CD4-positive, alpha-beta T cell treated with Interleukin-17A for 4 hours (primary cell): ENCODE measurements around the gene MKX.

Experiments used
- DNase-seq: peaks from one replicate; pipeline ENCODE4 v3.0.0-alpha.2; 2020; ENCODE audit warnings: mixed read lengths

MKX gene

DNA sequence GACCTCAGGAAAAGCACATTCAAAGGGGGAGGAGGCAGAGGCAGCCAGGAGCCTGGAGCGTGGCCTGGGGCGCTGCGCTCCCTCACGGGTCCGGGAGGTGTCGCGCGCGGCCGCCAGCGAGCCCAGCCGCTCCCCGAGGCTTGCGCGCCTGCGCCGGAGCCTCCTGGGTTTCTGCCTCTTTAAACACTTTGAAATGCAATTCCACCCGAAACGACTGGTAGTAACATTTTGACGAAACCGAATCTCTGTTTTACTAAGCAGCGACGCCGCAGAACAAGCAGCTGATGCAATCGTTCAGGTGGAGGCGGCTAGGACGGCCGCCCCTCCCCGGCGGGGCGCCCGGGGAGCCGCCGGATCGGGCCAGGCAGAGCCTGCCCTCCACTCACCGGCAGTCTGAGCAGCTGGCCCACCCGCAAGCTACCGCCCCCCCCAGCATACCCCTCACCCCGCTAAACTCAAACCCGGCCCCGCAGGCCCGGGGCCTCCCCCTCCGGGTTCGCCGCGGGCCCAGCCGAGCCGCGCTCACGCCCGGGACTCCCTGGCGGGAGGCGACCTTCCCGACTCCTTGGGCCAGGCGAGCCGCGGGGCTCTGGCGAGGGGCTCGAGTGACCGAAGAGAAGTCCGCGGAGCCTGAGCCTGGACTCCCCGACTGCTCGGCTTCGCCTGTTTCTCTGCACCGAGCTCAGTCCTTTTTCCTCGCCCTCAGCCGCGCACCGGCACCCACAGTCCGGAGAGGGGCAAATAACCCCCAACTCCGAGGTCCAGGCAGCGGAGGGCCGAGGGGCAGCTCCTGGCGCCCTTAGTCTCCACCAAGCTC, 3.2 kb downstream of the MKX start:
- DNase-seq, result peak; percentile 79

DNA sequence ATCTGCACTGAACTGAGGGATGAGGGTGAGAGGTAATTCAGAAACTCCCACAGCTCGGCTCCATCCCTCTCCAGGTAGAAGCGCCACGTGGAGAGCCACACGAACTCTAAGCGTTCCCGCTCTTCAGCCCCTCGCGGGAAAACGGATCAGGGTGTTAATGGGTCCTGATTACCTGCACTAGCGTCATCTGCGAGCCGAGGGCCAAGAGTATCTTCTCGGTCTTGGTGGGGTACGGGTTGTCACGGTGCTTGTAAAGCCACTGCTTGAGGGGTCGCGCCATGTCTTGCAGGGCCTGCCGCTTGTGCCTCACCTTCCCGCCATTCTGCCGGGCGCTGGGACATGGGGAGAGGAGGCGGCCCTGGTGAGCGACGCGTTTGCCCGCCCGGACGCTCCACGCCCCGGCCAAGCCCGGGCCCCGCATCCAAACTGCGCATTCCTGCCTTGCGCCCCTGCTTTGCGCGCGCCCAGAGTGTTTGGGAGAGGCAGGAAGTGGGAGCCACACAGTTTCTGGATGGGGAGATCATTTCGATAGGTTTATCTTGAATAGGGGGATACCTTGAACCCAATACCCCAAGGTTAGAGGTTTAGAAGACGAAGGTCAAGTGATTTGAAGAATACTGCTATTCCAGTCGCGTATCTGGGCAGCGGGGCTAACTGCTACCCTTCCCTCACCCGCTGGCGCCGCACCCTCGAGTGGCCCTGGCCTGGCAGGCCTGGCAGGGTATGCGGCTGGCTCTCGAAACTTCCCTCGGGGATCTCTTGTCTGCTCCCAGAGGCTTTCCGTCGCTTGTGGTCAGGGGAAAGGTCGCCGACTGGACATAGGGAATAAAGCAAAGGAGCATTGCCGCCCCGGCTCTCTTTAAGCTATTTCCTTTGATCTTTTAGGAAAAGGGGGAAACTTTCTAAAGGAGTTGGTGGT, 4.2 kb downstream of the MKX start:
- peak; percentile 9 for DNase-seq

DNA sequence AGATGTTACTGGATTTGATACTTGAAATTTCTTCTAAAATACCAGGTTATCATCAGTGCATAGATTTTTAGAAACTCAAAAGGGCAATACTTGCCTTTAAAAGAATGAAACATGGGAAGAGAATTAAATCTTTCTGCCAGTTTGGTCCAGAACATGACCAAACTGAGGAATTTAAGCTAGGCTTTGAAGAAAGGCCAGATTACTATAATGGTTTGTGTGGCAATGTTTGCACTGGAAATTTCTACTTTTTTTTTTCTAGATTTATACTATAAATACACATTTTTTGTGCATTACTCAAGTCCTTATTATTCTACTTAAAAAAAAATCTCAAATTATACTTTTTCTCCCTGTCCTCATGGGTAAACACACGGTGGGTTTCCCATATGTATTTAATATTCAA, 9.2 kb downstream of the MKX start:
- DNase-seq, result no peak

- no peak for DNase-seq
Observed at GRCh38 chr10:27730041-27730440, 15.6 kb downstream of the MKX start.

GRCh38 chr10:27728338-27728737, 17.3 kb downstream of the MKX start:
- no peak for DNase-seq

DNA sequence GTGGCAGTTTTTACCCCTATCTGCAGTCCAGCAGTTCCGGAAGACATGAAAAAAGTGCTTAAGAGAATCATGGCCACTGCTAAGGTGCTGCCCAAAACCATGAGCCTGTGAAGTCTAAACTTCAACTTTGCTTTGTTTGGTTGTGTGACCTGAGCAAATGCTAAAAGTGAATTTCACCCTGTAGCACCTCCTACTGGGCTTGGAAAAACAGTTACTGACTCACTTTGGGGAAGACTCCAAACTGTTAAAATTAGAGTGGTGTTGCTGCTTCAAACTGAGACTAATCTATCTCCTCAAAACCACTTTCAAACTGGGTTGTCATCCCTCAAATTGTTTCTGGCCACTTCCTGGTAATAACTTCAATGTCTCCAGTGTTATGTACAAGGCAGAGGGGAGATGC, 21.3 kb downstream of the MKX start:
- no peak for DNase-seq

DNA sequence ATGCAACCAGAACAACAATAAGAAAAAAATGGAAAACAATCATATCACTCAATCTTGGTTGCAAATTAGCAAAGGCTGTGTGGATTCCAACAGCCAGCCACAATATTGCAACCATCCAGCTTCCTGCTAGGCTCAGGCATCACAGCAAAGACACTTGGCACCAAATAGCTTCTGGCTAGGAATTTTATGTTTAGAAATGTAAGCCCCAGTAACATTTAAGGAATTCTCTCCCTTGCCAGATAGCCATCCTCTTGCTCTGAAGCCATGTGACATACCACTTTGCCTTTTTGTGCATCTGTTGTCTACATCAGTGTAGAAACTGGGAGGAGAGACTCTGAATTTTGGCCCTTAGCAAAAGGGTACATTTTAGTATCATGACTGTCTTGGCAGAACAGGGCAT, 22.2 kb downstream of the MKX start:
- DNase-seq, result no peak

- DNase-seq, result no peak
Observed at GRCh38 chr10:27720529-27720928, 25.1 kb downstream of the MKX start.

DNA sequence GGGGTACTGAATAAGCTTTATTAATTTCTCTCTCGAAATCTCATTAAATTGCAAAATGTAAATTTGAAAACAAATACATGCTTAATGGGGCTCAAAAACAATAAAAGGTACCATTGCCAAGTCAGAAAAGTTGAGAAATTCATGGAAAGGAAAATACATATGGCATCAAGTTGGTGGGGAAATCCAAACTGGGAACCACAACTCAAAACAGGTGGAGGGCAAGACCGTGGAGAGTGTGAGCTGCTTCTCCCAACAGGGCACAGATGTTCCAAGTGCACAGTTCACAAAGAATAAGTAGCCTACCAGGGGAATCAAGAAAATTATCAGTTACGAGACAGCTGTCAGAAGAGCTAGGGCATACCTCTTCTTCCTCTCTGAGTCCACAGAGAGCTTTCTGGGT, 26.6 kb downstream of the MKX start:
- no peak for DNase-seq

- DNase-seq, result no peak
Observed at GRCh38 chr10:27717861-27718260, 27.8 kb downstream of the MKX start.

- DNase-seq, result no peak
Observed at GRCh38 chr10:27717224-27717623, 28.4 kb downstream of the MKX start.

- DNase-seq, result no peak
Observed at GRCh38 chr10:27716521-27716920, 29.1 kb downstream of the MKX start.

- DNase-seq, result no peak
Observed at GRCh38 chr10:27715505-27715904, 30.1 kb downstream of the MKX start.

GRCh38 chr10:27714349-27714748, 31.3 kb downstream of the MKX start:
- no peak for DNase-seq

DNA sequence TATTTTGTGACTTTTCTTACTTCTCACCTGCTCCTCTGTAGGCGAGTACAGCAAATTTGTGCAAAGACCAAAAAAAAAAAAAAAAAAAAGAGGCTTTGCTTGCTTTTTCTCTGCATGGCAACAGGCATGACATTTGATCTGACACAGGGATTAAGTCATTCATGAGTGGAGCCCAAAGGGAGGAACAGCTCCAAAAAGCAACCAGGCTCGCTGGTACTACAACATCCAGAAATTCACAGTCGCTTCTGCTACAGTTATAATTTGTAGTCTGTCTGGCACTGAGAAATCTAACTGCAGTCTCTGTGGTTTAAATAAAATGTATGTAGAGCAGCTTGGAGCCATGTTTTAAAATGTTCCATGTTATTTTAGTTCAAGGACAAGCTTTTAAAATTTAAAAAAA, 31.7 kb downstream of the MKX start:
- no peak for DNase-seq

DNA sequence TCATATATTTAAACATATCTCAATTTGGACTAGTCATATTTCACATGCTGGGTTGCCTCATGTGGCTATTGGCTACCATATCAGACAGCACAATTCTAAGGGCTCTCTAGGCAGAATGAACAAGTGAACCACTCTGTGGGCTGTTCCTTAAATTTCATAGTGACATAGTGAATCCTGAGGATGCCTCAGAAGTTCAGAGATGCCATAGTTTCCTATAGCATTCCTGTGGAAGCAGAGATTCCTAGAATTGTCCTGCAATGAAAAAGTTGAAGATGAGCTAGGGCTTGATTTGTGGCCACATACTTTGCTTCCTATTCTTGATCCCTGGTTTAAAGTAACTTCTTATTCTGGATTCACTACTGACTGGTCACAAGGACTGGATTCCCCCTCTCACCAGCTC, 35.6 kb downstream of the MKX start:
- no peak for DNase-seq

- no peak for DNase-seq
Observed at GRCh38 chr10:27709304-27709703, 36.3 kb downstream of the MKX start.

GRCh38 chr10:27701938-27702537, 43.6 kb downstream of the MKX start:
- no peak for DNase-seq

DNA sequence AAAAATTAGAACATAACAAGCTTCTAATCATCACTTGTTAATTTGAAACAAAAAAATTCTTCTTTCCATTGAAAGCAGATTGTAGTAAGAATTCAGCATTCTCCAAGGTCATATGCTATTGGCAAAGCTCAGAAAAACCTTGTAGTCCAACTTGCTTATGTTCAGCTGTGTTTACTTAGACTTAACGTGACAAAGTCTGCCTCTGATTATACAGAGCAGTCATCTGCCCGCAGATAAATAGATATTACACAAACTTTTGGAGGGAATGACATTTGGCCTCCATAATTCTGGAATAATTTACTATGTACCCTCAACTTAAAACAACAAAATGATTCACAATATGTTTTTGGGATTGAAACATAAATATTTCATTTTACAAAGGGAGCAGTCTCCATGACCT, 45.8 kb downstream of the MKX start:
- DNase-seq, result no peak

DNA sequence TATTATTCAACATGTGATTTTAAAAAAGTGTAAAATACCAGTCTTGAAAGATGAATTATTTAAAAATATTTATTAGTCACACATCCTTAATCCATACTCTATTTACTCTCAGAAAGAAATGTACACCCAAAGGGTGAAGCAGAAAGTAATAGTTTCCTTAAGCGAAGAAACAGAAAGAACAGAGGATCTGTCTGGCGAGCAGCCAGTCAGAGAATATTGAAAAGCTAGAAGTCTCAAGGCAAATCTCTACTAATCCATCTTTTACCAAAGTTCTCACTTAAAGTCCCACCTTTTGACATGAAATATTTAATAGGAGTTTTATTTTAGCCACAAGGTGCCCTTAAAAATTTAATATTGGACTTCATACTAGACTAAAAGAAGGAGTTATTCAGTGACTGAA, 46.7 kb downstream of the MKX start:
- DNase-seq, result no peak

DNA sequence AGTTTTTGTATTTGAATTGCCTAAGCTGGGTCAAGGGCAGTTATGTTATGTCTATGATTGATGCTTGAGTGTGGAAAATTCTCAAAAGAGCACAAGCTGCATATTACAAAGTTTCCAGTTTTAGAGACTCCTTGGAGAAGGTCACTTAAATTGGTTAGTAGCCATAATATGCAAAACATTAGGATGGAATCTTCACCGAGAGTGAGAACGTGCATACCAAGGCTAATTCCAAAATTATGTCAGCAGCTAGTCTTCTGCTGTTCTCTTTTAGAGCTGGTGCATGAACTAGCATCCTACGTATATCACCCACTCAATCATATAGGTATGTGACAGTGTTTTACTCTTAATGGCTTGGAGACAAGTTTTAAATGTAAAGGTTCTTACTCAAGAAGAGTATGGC, 49.2 kb downstream of the MKX start:
- no peak for DNase-seq

GRCh38 chr10:27695706-27696105, 49.9 kb downstream of the MKX start:
- no peak for DNase-seq

DNA sequence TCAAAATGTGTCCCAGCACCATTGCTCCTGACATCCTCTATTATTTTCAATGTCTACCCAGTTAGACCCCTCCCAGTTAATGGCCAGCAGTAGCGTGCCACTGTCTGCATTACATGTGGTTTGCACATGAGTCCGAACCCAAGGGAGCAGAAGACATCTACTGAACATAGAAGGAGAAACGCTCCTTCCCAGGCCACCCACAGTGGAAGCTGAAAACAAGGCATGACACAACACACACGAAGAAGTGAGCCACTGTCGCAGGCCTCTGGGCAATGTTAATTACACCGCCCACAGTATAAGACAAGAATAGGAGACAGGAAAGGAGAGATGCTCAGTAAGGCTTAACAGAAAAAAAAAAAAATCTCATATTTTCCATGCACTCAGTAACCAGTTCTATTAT, 50.5 kb downstream of the MKX start:
- DNase-seq, result no peak

DNA sequence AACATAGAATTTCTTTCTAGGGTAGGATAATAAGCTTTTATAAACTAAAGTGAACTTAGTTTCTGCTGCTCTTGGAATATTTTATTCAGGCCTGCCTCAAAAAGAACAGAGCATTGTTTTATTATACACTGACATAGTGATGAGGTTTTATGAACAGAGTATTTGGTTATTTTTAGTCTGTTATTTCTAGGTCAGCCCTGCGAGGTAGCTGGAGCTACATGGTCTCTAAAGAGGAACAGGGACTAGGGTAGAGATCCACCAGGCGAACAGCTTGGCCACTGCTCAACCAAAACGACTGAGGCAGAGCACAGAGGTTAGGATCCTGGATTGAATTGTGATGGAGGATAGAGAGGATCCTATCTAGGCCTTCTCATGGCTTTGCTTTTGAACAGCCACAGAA, 53.0 kb downstream of the MKX start:
- no peak for DNase-seq
